HG03045 (cell line): ENCODE measurements around the gene DRD3.

Experiments
- ATAC-seq: cut with Tn5 transposase; IDR thresholded peaks from one replicate; pipeline ENCODE4 v1.9.1; 2021; ENCODE audit warnings: mild to moderate bottlenecking, moderate library complexity; ENCODE audit not compliant: unreplicated experiment

Gene DRD3

DNA sequence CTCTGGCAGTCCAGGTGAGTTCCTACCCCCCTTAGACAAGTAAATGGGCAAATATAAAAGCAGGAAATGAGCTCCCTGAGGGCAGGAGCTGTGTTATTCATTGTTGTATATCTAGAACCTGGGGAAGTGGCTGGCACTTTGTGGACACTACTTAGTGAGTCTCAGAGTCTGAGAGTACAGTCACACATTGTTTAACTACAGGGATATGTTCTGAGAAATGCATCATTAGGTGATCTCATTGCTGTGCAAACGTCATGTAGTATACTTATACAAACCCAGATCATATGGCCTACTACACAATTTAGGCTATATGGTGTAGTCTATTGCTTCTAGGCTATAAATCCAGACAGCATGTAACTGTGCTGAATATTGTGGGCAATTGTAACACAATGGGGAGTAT, 52.4 kb downstream of the DRD3 start:
- ATAC-seq: no peak

DNA sequence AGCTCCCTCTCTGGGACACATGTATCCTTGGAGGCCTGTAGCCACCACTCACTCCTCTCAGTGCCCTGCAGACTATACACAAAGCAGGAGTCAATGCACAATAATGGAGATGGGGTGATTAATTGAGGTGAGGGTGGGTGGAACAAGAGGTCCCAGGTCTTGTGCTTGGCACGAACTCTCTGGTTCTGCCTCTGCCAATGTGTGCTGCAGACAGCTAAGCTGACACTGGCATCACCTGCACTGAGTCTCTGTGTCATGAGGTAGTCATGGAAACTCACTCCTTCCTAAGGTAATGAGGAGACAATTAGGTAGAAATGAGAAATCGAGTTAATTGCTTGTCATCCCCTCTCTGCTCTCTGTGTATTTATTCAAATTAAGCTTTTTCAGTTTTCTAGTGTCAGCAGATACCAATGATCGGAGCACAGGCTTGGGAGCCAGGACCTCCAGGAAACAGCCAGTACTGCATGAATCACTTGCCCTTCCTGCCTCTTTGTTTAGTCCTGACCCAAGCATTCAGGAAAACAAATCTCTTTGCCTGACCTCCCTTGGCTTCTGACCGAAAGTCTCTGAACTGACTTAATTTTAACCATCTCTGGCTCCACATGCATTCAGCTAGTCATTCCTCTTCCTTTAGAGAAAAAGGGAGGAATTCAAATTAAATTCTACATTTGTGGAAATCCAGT, 56.7 kb downstream of the DRD3 start:
- no peak for ATAC-seq

DNA sequence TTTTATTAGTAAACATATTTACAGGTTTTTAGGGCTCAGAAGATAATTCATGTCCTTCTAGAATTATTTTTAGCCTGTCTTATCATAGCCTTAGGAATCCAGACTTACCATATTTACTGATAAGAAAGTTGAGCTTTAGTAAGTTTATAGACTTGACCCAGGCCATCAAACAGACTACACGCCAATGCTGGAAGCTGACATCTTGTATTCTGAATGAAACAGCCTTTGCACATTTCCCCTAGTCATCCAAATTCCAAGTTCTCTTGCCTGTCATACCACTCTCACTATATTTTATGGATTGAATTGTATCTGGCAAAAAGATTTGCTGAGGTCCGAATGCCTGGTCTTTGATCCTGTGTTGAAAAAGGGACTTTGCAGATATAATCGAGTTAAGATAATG, 58.6 kb downstream of the DRD3 start:
- ATAC-seq: no peak

DNA sequence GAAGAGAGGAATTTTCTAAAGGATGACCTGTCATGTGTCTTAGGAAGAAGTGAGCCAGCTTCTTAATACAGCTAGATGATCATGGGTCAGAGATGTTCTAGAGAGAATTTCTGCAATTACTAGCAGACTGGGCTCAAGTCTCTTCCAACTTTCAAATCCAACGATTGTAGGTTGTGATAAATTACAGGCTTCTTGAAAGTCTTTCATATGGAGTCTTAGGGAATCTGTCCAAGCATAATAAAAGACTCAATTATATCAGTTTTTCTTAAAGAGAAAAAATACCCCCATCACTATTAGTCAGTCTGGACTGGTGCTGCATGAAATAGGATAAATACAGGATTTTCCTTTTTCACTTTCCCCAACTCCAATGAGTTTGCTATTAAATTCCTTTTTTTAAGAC, 59.1 kb downstream of the DRD3 start:
- no peak for ATAC-seq

DNA sequence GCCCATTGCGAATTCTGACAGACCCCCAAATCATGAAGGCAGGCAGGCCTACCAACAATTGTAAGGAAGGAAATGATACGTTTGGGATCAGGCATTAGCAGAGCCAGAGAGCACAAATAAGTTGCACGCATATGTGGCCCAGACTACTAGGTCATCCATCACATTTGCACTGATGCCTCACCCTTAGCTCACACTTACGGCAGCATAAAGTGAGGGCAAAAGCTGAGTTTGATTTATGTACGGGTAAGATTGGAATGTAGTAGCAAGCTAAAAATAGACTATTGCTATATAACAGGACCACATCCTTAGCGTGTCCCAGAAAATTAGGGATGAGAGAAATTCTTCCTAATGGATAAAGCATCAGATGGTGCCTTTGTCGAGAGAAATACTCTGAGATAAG, 63.7 kb downstream of the DRD3 start:
- ATAC-seq: no peak

DNA sequence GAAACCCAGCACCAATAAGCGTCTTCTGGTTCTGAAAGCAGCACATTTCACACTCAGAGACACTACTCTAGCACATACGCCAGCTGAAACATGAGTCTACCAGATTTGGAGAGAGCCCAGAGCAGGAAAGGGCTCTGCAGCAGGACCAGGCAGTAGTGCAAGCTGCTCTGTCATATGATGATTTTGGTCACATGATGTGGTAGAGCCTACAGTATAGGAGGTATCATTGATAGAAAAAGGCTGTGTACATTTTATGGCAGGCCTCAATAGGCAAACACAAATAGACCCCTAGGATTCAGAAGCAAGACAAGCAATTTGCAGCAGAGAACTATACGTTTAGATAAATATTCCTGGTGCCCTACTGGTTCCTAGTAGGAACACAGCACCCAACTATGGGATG, 64.1 kb downstream of the DRD3 start:
- no peak for ATAC-seq

DNA sequence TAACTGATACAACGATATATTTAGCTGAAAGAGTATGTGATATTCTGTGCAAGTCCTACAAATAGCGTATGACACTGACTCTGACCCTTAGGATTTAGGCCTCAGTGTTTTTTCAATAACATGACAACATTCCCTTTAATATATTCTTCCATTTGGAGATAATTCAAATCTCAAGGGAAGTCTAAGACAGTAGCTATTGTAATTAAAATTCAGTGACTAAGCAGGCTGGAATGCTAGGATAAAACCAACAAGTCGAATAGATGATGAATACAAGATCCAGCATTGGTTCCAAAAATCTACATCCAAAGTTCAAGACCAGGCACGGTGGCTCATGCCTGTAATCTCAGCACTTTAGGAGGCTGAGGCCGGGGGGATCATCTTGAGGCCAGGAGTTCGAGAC, 66.2 kb downstream of the DRD3 start:
- ATAC-seq: no peak

DNA sequence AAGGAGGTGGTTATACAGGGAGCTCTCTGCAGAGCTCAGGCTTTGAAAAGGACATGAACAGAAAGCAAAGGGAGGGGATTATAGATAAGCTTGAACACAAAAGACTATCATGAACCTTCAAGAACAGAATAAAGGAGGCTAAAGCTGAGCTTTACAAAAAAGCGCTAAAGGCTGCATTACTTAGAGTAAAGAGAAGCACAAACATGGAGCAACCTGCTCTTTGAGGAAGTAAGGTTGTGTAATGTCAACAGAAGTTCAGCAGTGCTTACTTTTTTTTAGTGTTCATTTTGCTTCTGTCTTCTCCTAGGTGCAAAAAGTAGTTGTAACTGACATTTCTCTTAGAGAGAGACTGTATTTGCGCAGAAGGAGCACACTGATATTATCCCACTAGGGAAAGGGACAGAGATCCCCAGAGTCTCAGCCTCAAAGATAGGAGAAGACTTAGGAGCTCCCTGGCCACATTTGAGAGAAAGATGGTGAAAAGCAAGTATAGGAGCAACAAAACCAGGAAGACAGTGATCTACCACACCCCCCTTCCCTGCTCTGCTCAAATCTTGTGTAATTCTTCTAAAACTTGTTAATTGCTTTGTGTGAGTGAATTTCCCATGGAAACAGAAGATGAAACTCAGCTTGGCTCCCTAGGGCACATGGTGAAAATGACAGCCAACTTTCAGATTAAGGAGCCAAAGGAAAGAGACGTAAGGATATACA, 67.6 kb downstream of the DRD3 start:
- ATAC-seq: no peak

DNA sequence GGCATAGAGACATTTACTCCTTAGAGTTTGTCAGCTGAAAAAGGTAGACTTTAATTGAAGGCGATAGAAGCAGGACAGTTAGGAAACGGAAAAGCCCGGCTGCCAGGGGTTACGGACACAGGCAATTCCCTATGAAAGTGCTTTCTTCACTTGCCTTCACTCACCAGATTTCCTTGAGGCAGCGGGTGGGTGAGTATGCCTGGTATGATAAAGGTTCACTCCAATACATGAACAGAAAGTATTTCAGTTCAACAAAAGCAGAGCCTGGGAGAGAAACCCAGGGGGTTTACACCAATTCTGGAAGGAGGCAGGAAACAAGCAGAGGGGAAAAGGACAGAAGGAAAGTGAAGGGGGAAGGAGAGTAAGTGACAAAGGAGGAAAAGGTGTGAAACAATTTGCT, 68.4 kb downstream of the DRD3 start:
- ATAC-seq: no peak

DNA sequence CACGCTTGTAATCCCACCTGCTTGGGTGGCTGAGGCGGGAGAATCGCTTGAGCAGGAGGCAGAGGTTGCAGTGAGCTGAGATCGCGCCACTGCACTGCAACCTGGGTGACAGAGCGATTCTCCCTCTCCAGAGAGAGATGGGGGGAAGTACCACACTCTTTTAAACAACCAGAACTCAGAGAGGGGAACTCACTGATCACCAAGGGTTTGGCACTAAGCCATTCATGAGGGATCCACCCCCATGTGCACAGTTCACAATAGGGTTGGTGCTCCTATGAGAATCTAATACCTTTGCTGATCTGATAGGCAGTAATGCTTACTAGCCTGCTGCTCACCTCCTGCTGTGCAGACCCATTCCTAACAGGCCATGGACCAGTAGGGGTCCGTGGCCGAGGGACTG, 70.7 kb downstream of the DRD3 start:
- no peak for ATAC-seq

DNA sequence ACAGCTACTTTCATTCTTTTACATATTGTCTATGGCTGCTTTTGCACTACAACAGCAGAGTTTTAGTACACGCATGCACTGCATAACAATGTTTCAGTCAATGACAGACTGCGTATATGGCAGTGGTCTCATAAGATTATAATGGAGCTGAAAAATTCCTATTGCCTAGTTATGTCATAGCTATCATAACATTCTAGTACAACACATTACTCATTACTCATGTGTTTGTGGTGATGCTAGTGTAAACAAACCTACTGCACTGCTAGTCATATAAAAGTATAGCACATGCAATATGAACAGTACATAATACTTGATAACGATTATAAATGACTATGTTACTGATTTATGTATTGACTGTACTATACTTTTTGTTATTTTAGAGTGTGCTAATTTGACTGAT, 74.4 kb downstream of the DRD3 start:
- ATAC-seq: no peak

DNA sequence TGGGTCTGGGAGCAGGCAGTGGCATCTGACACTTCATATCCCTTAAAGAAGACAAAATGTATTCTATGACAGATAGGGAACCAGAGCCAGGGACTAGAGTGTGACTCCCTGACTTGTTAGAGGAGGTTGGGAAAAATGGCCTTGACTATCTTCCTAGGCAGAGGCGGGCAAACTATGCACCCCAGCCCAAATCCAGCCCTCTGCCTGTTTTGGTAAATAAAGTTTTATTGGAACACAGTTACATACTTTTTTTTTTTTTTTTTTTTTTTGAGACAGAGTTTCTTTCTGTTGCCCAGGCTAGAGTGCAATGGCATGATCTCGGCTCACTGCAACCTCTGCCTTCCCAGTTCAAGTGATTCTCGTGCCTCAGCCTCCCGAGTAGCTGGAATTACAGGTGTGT, 75.0 kb downstream of the DRD3 start:
- ATAC-seq: no peak

DNA sequence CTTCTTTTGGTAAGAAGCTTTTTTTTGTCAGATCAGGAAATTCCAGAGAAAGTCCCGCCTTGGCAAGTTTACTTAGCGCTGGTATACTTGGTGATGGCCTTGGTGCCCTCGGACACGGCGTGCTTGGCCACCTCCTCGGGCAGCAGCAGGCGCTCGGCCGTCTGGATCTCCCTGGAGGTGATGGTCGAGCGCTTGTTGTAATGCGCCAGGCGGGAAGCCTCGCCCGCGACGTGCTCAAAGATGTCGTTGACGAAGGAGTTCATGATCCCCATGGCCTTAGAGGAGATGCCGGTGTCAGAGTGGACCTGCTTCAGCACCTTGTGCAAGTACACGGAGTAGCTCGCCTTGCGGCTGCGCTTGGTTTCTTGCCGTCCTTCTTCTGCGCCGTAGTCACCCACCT, 75.7 kb downstream of the DRD3 start:
- ATAC-seq: no peak

DNA sequence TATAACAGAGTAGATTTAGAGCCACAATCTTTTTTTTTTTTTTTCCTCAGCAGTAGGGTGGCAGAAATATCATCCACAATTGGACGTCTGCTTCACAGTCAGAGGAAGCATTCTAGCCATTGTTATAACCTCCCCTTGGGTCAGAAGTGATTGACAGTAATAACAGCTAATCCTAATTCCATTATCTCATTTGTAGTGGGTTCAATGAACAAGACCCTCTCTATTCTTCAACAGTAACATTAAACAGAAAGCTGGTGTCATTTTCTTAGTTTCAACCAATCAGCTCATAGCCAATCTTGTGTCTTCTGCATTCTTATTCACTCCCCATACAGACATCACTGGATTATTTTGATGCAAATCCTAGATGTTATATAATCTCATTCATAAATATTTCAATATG, 77.8 kb downstream of the DRD3 start:
- ATAC-seq: no peak

DNA sequence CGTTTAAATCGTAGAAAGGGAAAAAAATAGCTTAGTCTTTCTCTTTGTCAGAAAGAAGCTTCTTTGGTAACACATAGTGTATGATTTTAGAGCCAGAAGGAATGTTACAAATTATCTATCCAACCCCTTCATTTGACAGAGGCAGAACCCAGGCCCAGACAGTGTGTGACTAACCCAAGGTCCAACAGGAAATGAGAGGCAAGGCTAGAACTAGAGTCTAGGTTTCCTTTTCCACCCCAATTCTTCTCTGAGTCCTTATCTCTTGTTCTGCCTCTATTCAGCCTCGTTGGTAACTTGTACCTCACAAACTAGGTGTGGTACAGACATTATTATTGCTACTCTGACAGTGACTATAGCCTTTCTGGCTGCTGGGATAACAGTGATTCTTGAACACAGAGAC, 83.1 kb downstream of the DRD3 start:
- ATAC-seq: no peak

DNA sequence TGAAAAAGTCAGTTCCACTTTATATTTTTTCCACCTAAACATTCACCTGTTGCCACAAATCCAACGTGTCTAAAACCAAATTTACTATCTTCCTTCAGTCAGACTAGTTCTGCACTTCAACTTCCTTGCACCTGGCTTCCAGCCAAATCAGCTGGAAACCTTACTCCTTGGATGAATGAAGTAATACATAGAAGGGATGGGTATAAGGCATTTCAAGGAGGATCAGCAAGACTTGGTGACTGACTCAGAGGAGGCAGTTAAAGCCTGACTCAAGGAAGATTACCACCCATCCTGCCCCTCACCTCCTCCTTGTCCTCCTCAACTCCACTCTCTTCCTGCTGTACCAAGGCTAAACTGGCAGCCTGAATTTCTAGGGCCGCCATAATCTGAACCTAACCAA, 85.3 kb downstream of the DRD3 start:
- ATAC-seq: no peak

DNA sequence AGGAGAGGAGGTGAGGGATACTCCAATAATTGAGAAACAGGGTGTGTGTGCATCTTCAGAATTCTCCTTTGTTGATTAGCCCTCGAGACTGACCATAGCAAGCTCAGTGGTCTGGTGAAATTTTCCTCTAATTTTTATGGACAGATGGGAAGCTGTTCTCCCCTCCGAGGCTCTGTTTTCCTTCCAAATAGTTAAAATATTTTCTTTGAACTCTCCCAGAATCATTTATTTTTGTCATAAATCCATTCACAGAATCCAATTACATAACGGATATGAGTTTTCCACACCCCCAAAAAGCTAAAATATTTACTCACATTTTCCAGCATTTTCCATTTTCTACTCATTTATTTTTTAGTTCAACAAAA, 85.9 kb downstream of the DRD3 start:
- ATAC-seq: no peak

DNA sequence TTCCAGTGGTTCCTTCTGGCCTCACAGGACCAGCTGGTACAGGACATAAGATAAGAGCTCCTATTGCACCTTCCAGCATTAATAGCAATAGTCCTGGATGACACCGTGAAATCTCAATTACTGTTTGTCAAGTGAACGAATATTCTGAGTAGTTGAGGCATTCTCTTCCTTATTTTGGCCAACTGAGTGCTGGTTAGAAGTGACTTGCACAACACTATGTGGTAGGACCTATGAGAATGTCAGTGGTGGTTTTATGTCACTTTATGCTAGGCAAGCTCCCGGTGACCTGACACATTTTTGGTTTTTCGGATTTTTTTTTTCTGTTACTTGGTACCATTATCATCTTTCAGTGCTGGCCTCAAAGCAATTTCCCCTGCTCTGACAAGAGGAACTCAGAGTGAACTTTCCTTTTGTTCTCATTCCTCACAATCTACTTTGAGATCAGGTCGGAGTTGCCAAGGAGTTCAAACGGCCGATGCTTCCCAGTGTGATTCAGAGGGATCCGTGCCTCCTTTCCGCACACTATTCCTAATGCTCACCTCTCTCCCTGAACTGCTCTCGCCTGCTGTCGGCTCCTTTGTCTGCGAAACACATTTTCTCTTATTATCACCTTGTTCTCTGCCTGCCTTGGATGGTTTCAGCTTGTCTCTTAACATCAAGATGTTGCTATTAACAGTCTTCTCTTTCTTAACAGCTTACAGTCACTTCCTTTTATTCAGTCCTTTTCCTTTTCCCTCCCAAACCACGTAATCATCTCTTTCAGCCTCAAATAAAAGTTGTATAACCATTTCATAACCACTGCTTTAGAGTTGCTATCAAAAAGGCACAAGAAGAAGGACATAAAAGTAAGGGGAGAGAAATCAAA, 86.5 kb downstream of the DRD3 start:
- ATAC-seq: no peak

DNA sequence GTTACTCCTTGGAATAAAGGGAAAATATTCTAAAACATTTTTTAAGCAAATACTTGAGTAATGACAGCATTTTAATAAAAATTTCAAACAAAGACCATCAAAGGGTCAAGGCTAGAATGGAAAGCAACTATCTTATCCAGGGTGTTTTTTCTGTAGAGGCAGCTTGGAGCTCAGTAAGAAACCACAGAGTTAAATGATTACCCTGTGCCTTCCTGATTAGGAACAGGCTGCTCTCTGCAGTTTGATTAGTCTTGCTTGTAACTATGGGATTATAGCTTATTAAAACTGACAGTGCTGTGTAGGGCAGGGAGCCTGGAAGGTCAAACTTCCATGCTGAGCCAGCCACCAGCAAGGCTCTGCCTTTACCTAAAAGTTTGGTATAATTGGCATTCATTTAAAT, 89.2 kb downstream of the DRD3 start:
- ATAC-seq: no peak

DNA sequence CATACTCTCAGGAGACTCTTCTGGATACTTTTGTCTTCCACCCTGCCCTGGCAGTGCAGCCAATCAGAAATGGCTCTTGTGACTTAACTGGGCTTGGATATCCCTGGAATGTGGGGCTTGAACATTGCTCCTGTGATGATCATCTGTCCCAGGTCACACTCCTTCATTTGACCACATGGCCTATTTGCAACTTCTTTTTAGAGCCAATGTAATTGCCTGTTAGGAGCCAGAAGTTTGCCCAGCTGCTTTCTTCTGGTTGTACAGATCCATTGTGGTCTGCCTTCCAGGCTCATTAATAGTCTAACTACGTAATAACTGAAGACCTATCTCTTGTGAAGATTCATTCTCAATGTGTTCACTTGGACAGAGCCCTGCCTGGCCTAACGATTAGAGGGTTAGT, 92.5 kb downstream of the DRD3 start:
- ATAC-seq: no peak

DNA sequence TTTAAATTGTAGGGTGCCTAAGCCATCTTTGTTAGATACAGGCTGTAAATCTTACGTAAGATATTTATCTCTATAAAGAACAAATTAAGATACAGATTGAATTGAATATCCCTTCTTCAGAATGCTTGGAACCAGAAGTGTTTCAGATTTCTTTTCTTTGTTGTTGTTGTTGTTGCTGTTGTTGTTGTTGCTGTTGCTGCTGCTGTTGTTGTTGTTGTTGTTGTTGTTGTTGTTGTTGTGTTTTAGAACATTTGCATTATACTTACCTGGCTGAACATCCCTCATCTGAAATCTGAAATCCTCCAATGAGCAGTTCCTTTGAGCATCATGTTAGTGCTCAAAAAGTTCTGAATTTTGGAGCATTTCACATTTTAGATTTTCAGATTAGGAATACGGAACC, 95.7 kb downstream of the DRD3 start:
- no peak for ATAC-seq

DNA sequence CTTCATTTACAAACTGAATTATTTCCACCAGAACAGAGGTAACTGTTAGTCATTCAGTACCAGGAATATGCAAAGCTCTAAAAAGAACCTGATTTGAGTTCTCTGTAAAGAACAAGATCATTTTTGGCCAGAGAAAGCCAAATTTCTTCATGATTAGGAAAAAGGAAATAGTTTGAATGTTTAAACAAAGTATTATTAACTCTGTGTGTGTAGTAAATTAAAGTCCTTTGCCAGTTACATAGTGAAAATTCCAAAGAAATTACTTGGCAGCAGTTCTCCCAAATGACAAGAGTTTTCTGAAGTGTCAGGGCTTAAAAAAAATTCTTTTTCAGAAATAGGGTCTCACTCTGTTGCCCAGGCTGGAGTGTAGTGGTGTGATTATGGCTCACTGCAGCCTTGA, 97.8 kb downstream of the DRD3 start:
- ATAC-seq: no peak
